H9 (cell line): ENCODE measurements around the gene FAM13C. TPM values are rescaled to one million over a fixed set of nuclear protein-coding genes. Genes with fewer than 3 reads are reported as not detected.

Experiments used
- DNase-seq: peaks from one replicate; pipeline ENCODE4 v3.0.0-alpha.2; 2017
- H2AFZ ChIP-seq: one replicate; pipeline ENCODE4 v1.6.1; 2013; ENCODE audit warnings: mild to moderate bottlenecking, low read length, control low read depth, moderate library complexity
- H2AK5ac ChIP-seq: 2 replicates; pipeline ENCODE4 v1.6.1; 2013; ENCODE audit warnings: low read length, control low read depth, mixed read lengths; ENCODE audit not compliant: insufficient read length
- H2BK120ac ChIP-seq: one replicate; pipeline ENCODE4 v1.6.1; 2013; ENCODE audit warnings: low read depth, mild to moderate bottlenecking, low read length, control low read depth, inconsistent platforms; ENCODE audit not compliant: poor library complexity, severe bottlenecking
- H2BK12ac ChIP-seq: 2 replicates; pipeline ENCODE4 v1.6.1; 2013; ENCODE audit warnings: low read length, control low read depth, mixed read lengths, low read depth; ENCODE audit not compliant: insufficient read length
- H2BK15ac ChIP-seq: 2 replicates; pipeline ENCODE4 v1.6.1; 2013; ENCODE audit warnings: low read depth, low read length, control low read depth
- H2BK20ac ChIP-seq: one replicate; pipeline ENCODE4 v1.6.1; 2013; ENCODE audit warnings: low read depth, mild to moderate bottlenecking, low read length, control low read depth, inconsistent platforms; ENCODE audit not compliant: poor library complexity, severe bottlenecking
- H2BK5ac ChIP-seq: 2 replicates; pipeline ENCODE4 v1.6.1; 2013; ENCODE audit warnings: low read length, control low read depth, mixed read lengths; ENCODE audit not compliant: insufficient read length
- H3K14ac ChIP-seq: 2 replicates; pipeline ENCODE4 v1.6.1; 2013; ENCODE audit warnings: low read length, control low read depth; ENCODE audit not compliant: insufficient read depth
- H3K18ac ChIP-seq: 2 replicates; pipeline ENCODE4 v1.6.1; 2013; ENCODE audit warnings: low read depth, mild to moderate bottlenecking, mixed read lengths, low read length, control low read depth; ENCODE audit not compliant: insufficient read length
- H3K23ac ChIP-seq: 2 replicates; pipeline ENCODE4 v1.6.1; 2013; ENCODE audit warnings: low read length, control low read depth, mixed read lengths, low read depth; ENCODE audit not compliant: insufficient read length
- H3K23me2 ChIP-seq: 2 replicates; pipeline ENCODE4 v1.6.1; 2013; ENCODE audit warnings: low read depth, mild to moderate bottlenecking, mixed read lengths, low read length, control low read depth; ENCODE audit not compliant: insufficient read length, poor library complexity, severe bottlenecking
- H3K27ac ChIP-seq: 2 replicates; pipeline ENCODE4 v1.5.1; 2013; ENCODE audit warnings: low read length, control low read depth, mixed read lengths, low read depth; ENCODE audit not compliant: insufficient read length
- H3K27me3 ChIP-seq: 2 replicates; pipeline ENCODE4 v1.6.1; 2013; ENCODE audit warnings: low read length, control low read depth, inconsistent platforms; ENCODE audit not compliant: insufficient read depth
- H3K4ac ChIP-seq: 2 replicates; pipeline ENCODE4 v1.6.1; 2013; ENCODE audit warnings: low read depth, mild to moderate bottlenecking, control low read depth, inconsistent platforms, low read length, moderate library complexity
- H3K4me1 ChIP-seq: 2 replicates; pipeline ENCODE4 v1.6.1; 2013; ENCODE audit warnings: low read length, control low read depth, inconsistent platforms; ENCODE audit not compliant: insufficient read depth
- H3K4me2 ChIP-seq: 2 replicates; pipeline ENCODE4 v1.6.1; 2013; ENCODE audit warnings: low read length, control low read depth, mixed read lengths; ENCODE audit not compliant: insufficient read length, insufficient read depth
- H3K56ac ChIP-seq: 2 replicates; pipeline ENCODE4 v1.6.1; 2013; ENCODE audit warnings: low read depth, mild to moderate bottlenecking, mixed read lengths, low read length, control low read depth; ENCODE audit not compliant: insufficient read length
- H3K79me1 ChIP-seq: 2 replicates; pipeline ENCODE4 v1.6.1; 2013; ENCODE audit warnings: low read depth, mild to moderate bottlenecking, moderate library complexity, low read length, control low read depth, inconsistent platforms; ENCODE audit not compliant: insufficient read depth, poor library complexity, severe bottlenecking
- H3K79me2 ChIP-seq: 2 replicates; pipeline ENCODE4 v1.6.1; 2013; ENCODE audit warnings: low read length, control low read depth, inconsistent platforms; ENCODE audit not compliant: insufficient read depth
- H3K9ac ChIP-seq: 2 replicates; pipeline ENCODE4 v1.6.1; 2013; ENCODE audit warnings: low read length, control low read depth, mixed read lengths; ENCODE audit not compliant: insufficient read length; ENCODE audit errors: extremely low read depth
- H3K9me3 ChIP-seq: one replicate; pipeline ENCODE4 v1.6.1; 2013; ENCODE audit warnings: low read depth, low read length, inconsistent platforms; ENCODE audit not compliant: control insufficient read depth
- H3T11ph ChIP-seq: one replicate; pipeline ENCODE4 v1.6.1; 2013; ENCODE audit warnings: mild to moderate bottlenecking, low read length, control low read depth, inconsistent platforms
- H4K20me1 ChIP-seq: one replicate; pipeline ENCODE4 v1.6.1; 2013; ENCODE audit not compliant: control insufficient read depth, insufficient read length, insufficient read depth
- H4K5ac ChIP-seq: 2 replicates; pipeline ENCODE4 v1.6.1; 2013; ENCODE audit warnings: low read depth, mild to moderate bottlenecking, mixed read lengths, low read length, control low read depth; ENCODE audit not compliant: insufficient read length
- H4K8ac ChIP-seq: replicated peaks from 2 replicates; pipeline ENCODE4 v1.6.1; 2013; ENCODE audit warnings: low read length, control low read depth, mixed read lengths, low read depth; ENCODE audit not compliant: insufficient read length
- H4K91ac ChIP-seq: 2 replicates; pipeline ENCODE4 v1.6.1; 2013; ENCODE audit warnings: low read depth, mild to moderate bottlenecking, moderate library complexity, mixed read lengths, low read length, control low read depth; ENCODE audit not compliant: insufficient read length
- H3K27ac Mint-ChIP-seq, 3 experiments: 2 replicates in 2 of 3; 3 replicates in 1 of 3; pipeline ENCODE4 v1.8.0; 2020 to 2021; ENCODE audit warnings: mixed read lengths in 3 of 3, mild to moderate bottlenecking in 1 of 3, moderate library complexity in 1 of 3
- H3K27me3 Mint-ChIP-seq: 2 replicates; pipeline ENCODE4 v1.8.0; 2021; ENCODE audit warnings: low read depth, mild to moderate bottlenecking, moderate library complexity, mixed read lengths
- H3K36me3 Mint-ChIP-seq, 3 experiments: 2 replicates in 2 of 3; 3 replicates in 1 of 3; pipeline ENCODE4 v1.8.0; 2020 to 2021; ENCODE audit warnings: low read depth in 3 of 3, mixed read lengths in 3 of 3; ENCODE audit not compliant: insufficient read depth in 1 of 3
- H3K4me1 Mint-ChIP-seq, 2 experiments: 2 replicates each; pipeline ENCODE4 v1.8.0; 2020; ENCODE audit warnings: mixed read lengths in 2 of 2
- H3K4me3 Mint-ChIP-seq, 2 experiments: 2 replicates in 1 of 2; 3 replicates in 1 of 2; pipeline ENCODE4 v1.8.0; 2020 to 2021; ENCODE audit warnings: mild to moderate bottlenecking in 2 of 2, mixed read lengths in 2 of 2, moderate library complexity in 1 of 2
- H3K9me3 Mint-ChIP-seq, 2 experiments: 2 replicates in 1 of 2; 3 replicates in 1 of 2; pipeline ENCODE4 v1.8.0; 2020; ENCODE audit warnings: mild to moderate bottlenecking in 2 of 2, mixed read lengths in 2 of 2, moderate library complexity in 1 of 2
- WGBS: extraction: QIAGEN DNeasy Blood & Tissue Kit; methylation state at CpG from one replicate; pipeline ENCODE4 v1.1.7; 2013; ENCODE audit warnings: missing lambda C conversion rate, low lambda C conversion rate, mixed read lengths; ENCODE audit not compliant: insufficient read length; ENCODE audit errors: extremely low coverage; 5-methylcytosine and 5-hydroxymethylcytosine counted together
- total RNA-seq: library from RNA; stranded (reverse); gene quantifications from 2 replicates; pipeline ENCODE4 v1.2.1, GENCODE V29; 2021
- TF ChIP-seq, protein P1 (sequence below): fragments of 200-600 bp; sonication (generic); conservative IDR thresholded peaks from 3 replicates; pipeline ENCODE4 v1.8.0; 2021; ENCODE audit warnings: antibody characterized with exemption, mild to moderate bottlenecking

The FAM13C gene
- total RNA-seq, 1 experiment from 2014 or later = 0.31 TPM

DNA sequence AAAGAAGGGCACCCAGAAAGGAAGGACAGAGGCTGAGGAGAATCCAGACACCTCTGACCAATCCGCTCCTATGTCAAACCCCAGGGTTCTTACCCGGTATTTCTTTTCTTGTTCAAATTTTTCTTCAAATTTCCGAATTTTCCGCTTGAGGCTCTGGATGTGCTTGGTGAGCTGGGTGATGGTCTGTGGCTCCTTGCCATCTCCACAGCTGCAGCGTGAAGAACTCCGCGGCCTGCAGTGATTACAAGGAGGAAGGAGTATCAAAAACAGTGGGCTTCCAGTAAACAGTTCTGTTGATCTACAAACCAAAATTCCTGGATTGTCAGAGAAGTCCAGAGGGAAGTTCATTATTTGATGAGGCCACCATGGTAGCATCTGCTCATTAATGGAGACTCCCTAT is 93.9 kb downstream of the FAM13C start:
- H4K8ac ChIP-seq = no peak overlapping the region
- no peak overlapping the region for H2AFZ ChIP-seq
- no peak overlapping the region for H3K27ac ChIP-seq
- peaks cover 2% of the 10 kb centered on the region for H3K27me3 Mint-ChIP-seq
- H4K91ac ChIP-seq = no peak overlapping the region
- H4K20me1 ChIP-seq = no peaks in the 10 kb centered on the region
- H3K27ac Mint-ChIP-seq = no peak overlapping the region
- H3K9me3 ChIP-seq = no peaks in the 10 kb centered on the region
- H2BK12ac ChIP-seq = no peak overlapping the region
- H3K79me1 ChIP-seq = no peaks in the 10 kb centered on the region
- no peak overlapping the region for H3K14ac ChIP-seq
- H3K4ac ChIP-seq = no peak overlapping the region
- no peak overlapping the region for H2BK120ac ChIP-seq
- no peaks in the 10 kb centered on the region for H3K9me3 Mint-ChIP-seq
- H3K4me2 ChIP-seq = no peak overlapping the region
- H3K23ac ChIP-seq = no peak overlapping the region
- no peaks in the 10 kb centered on the region for H3K4me1 Mint-ChIP-seq
- no peak overlapping the region for H3K4me3 Mint-ChIP-seq
- H3K56ac ChIP-seq = no peak overlapping the region
- no peaks in the 10 kb centered on the region for H3K23me2 ChIP-seq
- no peaks in the 10 kb centered on the region for H3K36me3 Mint-ChIP-seq
- no peak overlapping the region for H3T11ph ChIP-seq
- no peaks in the 10 kb centered on the region for H3K4me1 ChIP-seq
- no peaks in the 10 kb centered on the region for H3K27me3 ChIP-seq
- TF ChIP-seq, protein P1, sequence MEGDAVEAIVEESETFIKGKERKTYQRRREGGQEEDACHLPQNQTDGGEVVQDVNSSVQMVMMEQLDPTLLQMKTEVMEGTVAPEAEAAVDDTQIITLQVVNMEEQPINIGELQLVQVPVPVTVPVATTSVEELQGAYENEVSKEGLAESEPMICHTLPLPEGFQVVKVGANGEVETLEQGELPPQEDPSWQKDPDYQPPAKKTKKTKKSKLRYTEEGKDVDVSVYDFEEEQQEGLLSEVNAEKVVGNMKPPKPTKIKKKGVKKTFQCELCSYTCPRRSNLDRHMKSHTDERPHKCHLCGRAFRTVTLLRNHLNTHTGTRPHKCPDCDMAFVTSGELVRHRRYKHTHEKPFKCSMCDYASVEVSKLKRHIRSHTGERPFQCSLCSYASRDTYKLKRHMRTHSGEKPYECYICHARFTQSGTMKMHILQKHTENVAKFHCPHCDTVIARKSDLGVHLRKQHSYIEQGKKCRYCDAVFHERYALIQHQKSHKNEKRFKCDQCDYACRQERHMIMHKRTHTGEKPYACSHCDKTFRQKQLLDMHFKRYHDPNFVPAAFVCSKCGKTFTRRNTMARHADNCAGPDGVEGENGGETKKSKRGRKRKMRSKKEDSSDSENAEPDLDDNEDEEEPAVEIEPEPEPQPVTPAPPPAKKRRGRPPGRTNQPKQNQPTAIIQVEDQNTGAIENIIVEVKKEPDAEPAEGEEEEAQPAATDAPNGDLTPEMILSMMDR = no peak
- DNase-seq = no peak
- WGBS = no CpG with 5 or more reads among the region's 7 CpGs
- H2BK20ac ChIP-seq = no peak overlapping the region
- H3K18ac ChIP-seq = no peak overlapping the region
- no peak overlapping the region for H3K9ac ChIP-seq
- no peak overlapping the region for H4K5ac ChIP-seq
- no peak overlapping the region for H2AK5ac ChIP-seq
- no peak overlapping the region for H2BK5ac ChIP-seq
- H2BK15ac ChIP-seq = no peak overlapping the region
- H3K79me2 ChIP-seq = no peaks in the 10 kb centered on the region
